GM12892 (cell line): ENCODE measurements around the gene TRMO.

ENCODE experiments used
- POLR2A ChIP-seq: IDR thresholded peaks from 2 replicates; pipeline ENCODE4 v1.6.1; 2011; ENCODE audit warnings: low read depth, low read length, control low read depth
- POLR2AphosphoS5 ChIP-seq: IDR thresholded peaks from 2 replicates; pipeline ENCODE4 v1.6.1; 2011; ENCODE audit warnings: low read depth, low read length, control low read depth
- TAF1 ChIP-seq: IDR thresholded peaks from 2 replicates; pipeline ENCODE4 v1.6.1; 2011; ENCODE audit warnings: low read depth, mild to moderate bottlenecking, control low read depth, low read length, borderline replicate concordance

GRCh38 chr9:97856857-97857605 is 65.3 kb downstream of the TRMO start:
- TF ChIP-seq POLR2A (no peak), POLR2AphosphoS5 (no peak), TAF1 (no peak)
